IMR-90 (cell line): ENCODE data around the gene SECTM1. TPM values are rescaled to one million over a fixed set of nuclear protein-coding genes. Genes with fewer than 3 reads are reported as not detected.

ENCODE experiments used
- ATAC-seq: fragments of 200-7000 bp; cut with Tn5 transposase; 2 replicates; pipeline ENCODE4 v1.9.1; 2020; ENCODE audit warnings: low read depth, mild to moderate bottlenecking, moderate library complexity
- BruUV-seq: library from RNA; stranded (reverse); fragments of 400-500 nt; replicated peaks from 2 replicates; lab custom pipeline; 2021; lab: Mats Ljungman, UMichigan
- CTCF ChIA-PET: fragments of 300-600 bp; formaldehyde crosslinking; extraction: SDS; loops from one replicate; lab custom pipeline; 2021; ENCODE audit warnings: antibody characterized with exemption; lab: Yijun Ruan, JAX
- POLR2A ChIA-PET: fragments of 300-600 bp; sonication (Branson Sonifier 250); formaldehyde crosslinking; loops from one replicate; lab custom pipeline; 2022; ENCODE audit warnings: antibody characterized with exemption; ENCODE audit not compliant: unreplicated experiment; lab: Charles Lee
- DNase-seq: peaks from one replicate; pipeline ENCODE4 v3.0.0; 2013
- H2AFZ ChIP-seq: replicated peaks from 2 replicates; pipeline ENCODE3; 2013; ENCODE audit warnings: low read length, mild to moderate bottlenecking; ENCODE audit not compliant: poor library complexity
- H2AK5ac ChIP-seq: 2 replicates; pipeline ENCODE4 v1.6.1; 2013; ENCODE audit warnings: low read depth, low read length, inconsistent platforms
- H2AK9ac ChIP-seq: replicated peaks from 2 replicates; pipeline ENCODE3; 2013; ENCODE audit warnings: mild to moderate bottlenecking, low read depth, low read length, moderate library complexity; ENCODE audit not compliant: poor library complexity
- H2BK120ac ChIP-seq: 2 replicates; pipeline ENCODE4 v1.6.1; 2013; ENCODE audit warnings: low read depth, low read length, inconsistent platforms
- H2BK15ac ChIP-seq: 3 replicates; pipeline ENCODE4 v1.6.1; 2013; ENCODE audit warnings: low read depth, low read length, inconsistent platforms
- H2BK20ac ChIP-seq: 2 replicates; pipeline ENCODE4 v1.6.1; 2013; ENCODE audit warnings: low read depth, mild to moderate bottlenecking, inconsistent platforms, low read length, moderate library complexity
- H2BK5ac ChIP-seq: 2 replicates; pipeline ENCODE4 v1.6.1; 2013; ENCODE audit warnings: mild to moderate bottlenecking, low read depth, low read length, inconsistent platforms; ENCODE audit not compliant: poor library complexity, severe bottlenecking
- H3K14ac ChIP-seq: replicated peaks from 2 replicates; pipeline ENCODE4 v1.6.1; 2013; ENCODE audit warnings: low read depth, low read length, inconsistent platforms
- H3K18ac ChIP-seq: 2 replicates; pipeline ENCODE4 v1.6.1; 2013; ENCODE audit warnings: low read depth, low read length, control low read depth
- H3K23ac ChIP-seq: 2 replicates; pipeline ENCODE4 v1.6.1; 2013; ENCODE audit warnings: low read depth, low read length, inconsistent platforms
- H3K27ac ChIP-seq: 2 replicates; pipeline ENCODE4 v1.5.1; 2013; ENCODE audit warnings: mild to moderate bottlenecking, control low read depth, low read length; ENCODE audit not compliant: insufficient read depth
- H3K27me3 ChIP-seq: 2 replicates; pipeline ENCODE4 v1.6.1; 2013; ENCODE audit warnings: low read length; ENCODE audit not compliant: control insufficient read depth, insufficient read depth
- H3K36me3 ChIP-seq: 2 replicates; pipeline ENCODE4 v1.6.1; 2013; ENCODE audit warnings: low read length, mixed read lengths; ENCODE audit not compliant: control insufficient read depth, insufficient read depth
- H3K4ac ChIP-seq: 2 replicates; pipeline ENCODE4 v1.6.1; 2013; ENCODE audit warnings: low read depth, low read length, inconsistent platforms
- H3K4me1 ChIP-seq: 2 replicates; pipeline ENCODE4 v1.6.1; 2013; ENCODE audit warnings: low read length, mixed read lengths; ENCODE audit not compliant: control insufficient read depth, insufficient read depth
- H3K4me2 ChIP-seq: 2 replicates; pipeline ENCODE4 v1.6.1; 2013; ENCODE audit warnings: low read depth, mild to moderate bottlenecking, control low read depth, low read length, moderate library complexity
- H3K4me3 ChIP-seq: 2 replicates; pipeline ENCODE4 v1.5.1; 2013; ENCODE audit warnings: low read depth, mild to moderate bottlenecking, control low read depth, low read length, moderate library complexity; ENCODE audit not compliant: insufficient read depth
- H3K56ac ChIP-seq: 2 replicates; pipeline ENCODE4 v1.6.1; 2013; ENCODE audit warnings: low read length, inconsistent platforms; ENCODE audit not compliant: insufficient read depth; ENCODE audit errors: extremely low read depth
- H3K79me1 ChIP-seq, 2 experiments: 2 replicates each; pipeline ENCODE4 v1.6.1; 2013; ENCODE audit warnings: low read length in 2 of 2, inconsistent platforms in 1 of 2, low read depth in 1 of 2
- H3K9ac ChIP-seq: 2 replicates; pipeline ENCODE4 v1.6.1; 2013; ENCODE audit warnings: low read depth, low read length, control low read depth
- H3K9me1 ChIP-seq: 2 replicates; pipeline ENCODE4 v1.6.1; 2013; ENCODE audit warnings: low read length, inconsistent platforms; ENCODE audit not compliant: insufficient read depth
- H3K9me3 ChIP-seq: 2 replicates; pipeline ENCODE4 v1.6.1; 2013; ENCODE audit warnings: low read length; ENCODE audit not compliant: control insufficient read depth, insufficient read depth
- H4K20me1 ChIP-seq: 2 replicates; pipeline ENCODE4 v1.6.1; 2013; ENCODE audit warnings: low read length, inconsistent platforms; ENCODE audit not compliant: insufficient read depth
- H4K5ac ChIP-seq: 2 replicates; pipeline ENCODE4 v1.6.1; 2013; ENCODE audit warnings: mild to moderate bottlenecking, low read depth, low read length, control low read depth
- H4K8ac ChIP-seq, 2 experiments: 2 replicates each; pipeline ENCODE4 v1.6.1; 2013; ENCODE audit warnings: low read depth in 2 of 2, low read length in 2 of 2, control low read depth in 1 of 2, inconsistent platforms in 1 of 2
- H4K91ac ChIP-seq: 2 replicates; pipeline ENCODE4 v1.6.1; 2013; ENCODE audit warnings: low read depth, low read length, inconsistent platforms; ENCODE audit not compliant: insufficient read depth
- BHLHE40 ChIP-seq: fragments of 150-350 bp; IDR thresholded peaks from 2 replicates; pipeline ENCODE4 v1.6.1; 2016; ENCODE audit warnings: mild to moderate bottlenecking, low read depth, low read length
- FOS ChIP-seq: fragments of 150-350 bp; IDR thresholded peaks from 2 replicates; pipeline ENCODE4 v1.6.1; 2016; ENCODE audit warnings: low read depth, low read length
- MAZ ChIP-seq: IDR thresholded peaks from 2 replicates; pipeline ENCODE4 v1.6.1; 2012; ENCODE audit warnings: low read depth, mild to moderate bottlenecking, low read length, improper control_type of control experiment, moderate library complexity, borderline replicate concordance
- WGBS, 2 experiments: methylation state at CpG; one replicate each; pipeline versions ENCODE4 v1.1.5 to v1.1.7; 2013; ENCODE audit warnings: missing lambda C conversion rate in 2 of 2; ENCODE audit not compliant: insufficient read length in 1 of 2; ENCODE audit errors: extremely low coverage in 2 of 2; 5-methylcytosine and 5-hydroxymethylcytosine counted together
- dilution Hi-C: fragments of 300-500 bp; cut with HindIII; formaldehyde crosslinking; loops from one replicate; pipeline ENCODE4 v1.14.3; 2018; ENCODE audit warnings: low sequenced_read_pairs; ENCODE audit not compliant: unreplicated experiment
- in situ Hi-C: fragments of 300-500 bp; cut with MboI; formaldehyde crosslinking; loops from 3 replicates; pipeline ENCODE4 v1.14.3; 2019; ENCODE audit warnings: low sequenced_read_pairs, inconsistent platforms, mixed read lengths
- intact Hi-C: fragments of 100-400 bp; cut with micrococcal nuclease; formaldehyde crosslinking; loops from 2 replicates; pipeline ENCODE4 v1.10.0; 2022
- polyA plus RNA-seq, 3 experiments: library from polyadenylated mRNA; depleted of rRNA; stranded (reverse); fragments of >200 nt; gene quantifications; 2 replicates each; pipeline ENCODE4 v1.2.3, GENCODE V29; 2012; ENCODE audit warnings: low replicate concordance in 1 of 3
- total RNA-seq: library from RNA; depleted of rRNA; stranded (reverse); fragments of >200 nt; gene quantifications from 2 replicates; pipeline ENCODE4 v1.2.3, GENCODE V29; 2012

The SECTM1 gene
- total and polyA plus RNA-seq, 2 of the 4 experiments (the other 2 are of a cell fraction), result 2.3 to 4.4 TPM

GRCh38 chr17:82311971-82312370 lies 21.6 kb downstream of the SECTM1 start:
- ATAC-seq, result no peak
- H2AK9ac ChIP-seq, result no peak overlapping the region
- H2BK120ac ChIP-seq, result no peak overlapping the region
- dilution Hi-C loops (no loop called here), in situ Hi-C loops (no loop called here), intact Hi-C loops (no loop called here)
- TF ChIP-seq FOS (no peak), BHLHE40 (no peak), MAZ (no peak)
- no peak overlapping the region for H4K91ac ChIP-seq
- no peaks in the 10 kb centered on the region for H3K9me1 ChIP-seq
- peaks cover 60% of the 10 kb centered on the region for H3K27me3 ChIP-seq
- no peak overlapping the region for H3K56ac ChIP-seq
- no peak overlapping the region for H2BK5ac ChIP-seq
- no TSS peak for BruUV-seq
- no peak overlapping the region for H3K14ac ChIP-seq
- WGBS, 2 experiments, result 85% methylated on average over 2 of the region's 13 CpGs; no CpG with 5 or more reads in 1 of the 2 experiments
- DNase-seq, result no peak
- no peak overlapping the region for H3K4me2 ChIP-seq
- no peaks in the 10 kb centered on the region for H3K4me1 ChIP-seq
- H2BK15ac ChIP-seq, result no peak overlapping the region
- H3K23ac ChIP-seq, result no peak overlapping the region
- H4K20me1 ChIP-seq, result 0 out of 2 replicates have a peak, but pooled peaks cover 4% of the 10 kb centered on the region
- no peak overlapping the region for H4K8ac ChIP-seq
- H3K4ac ChIP-seq, result no peak overlapping the region
- CTCF ChIA-PET, result interaction anchor here (0.9 kb wide), 1 partner anchor 19 kb away, joined by 4 read pairs; no protein-coding TSS in a partner anchor
- no peaks in the 10 kb centered on the region for H3K79me1 ChIP-seq
- no peak overlapping the region for H2AK5ac ChIP-seq
- POLR2A ChIA-PET, result no interaction called here
- no peak overlapping the region for H2BK20ac ChIP-seq
- H3K27ac ChIP-seq, result no peak overlapping the region
- H3K9me3 ChIP-seq, result no peaks in the 10 kb centered on the region
- no peaks in the 10 kb centered on the region for H3K36me3 ChIP-seq
- H3K4me3 ChIP-seq, result no peak overlapping the region
- H3K9ac ChIP-seq, result no peak overlapping the region
- H2AFZ ChIP-seq, result no peak overlapping the region
- no peak overlapping the region for H4K5ac ChIP-seq
- H3K18ac ChIP-seq, result no peak overlapping the region
